GM12874 (cell line): ENCODE data around the gene ITGA1.

Experiments
- TF ChIP-seq, protein P1 (sequence below): IDR thresholded peaks from 2 replicates; pipeline ENCODE4 v1.5.1; 2011; ENCODE audit warnings: low read depth, mild to moderate bottlenecking, control low read depth, low read length, moderate library complexity; ENCODE audit not compliant: insufficient read depth

ITGA1 gene

DNA sequence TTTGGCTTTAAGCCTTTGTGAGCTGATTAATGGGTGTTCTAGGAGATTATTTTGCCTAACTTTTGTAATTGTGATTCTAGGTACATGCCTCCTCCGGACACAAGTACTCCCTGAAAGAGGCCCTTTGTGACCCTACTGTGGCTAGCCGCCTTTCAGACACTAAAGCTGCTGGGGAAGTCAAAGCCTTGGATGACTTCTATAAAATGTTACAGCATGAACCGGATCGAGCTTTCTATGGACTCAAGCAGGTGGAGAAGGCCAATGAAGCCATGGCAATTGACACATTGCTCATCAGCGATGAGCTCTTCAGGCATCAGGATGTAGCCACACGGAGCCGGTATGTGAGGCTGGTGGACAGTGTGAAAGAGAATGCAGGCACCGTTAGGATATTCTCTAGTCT is 13.6 kb downstream of the ITGA1 start:
- TF ChIP-seq, protein P1, sequence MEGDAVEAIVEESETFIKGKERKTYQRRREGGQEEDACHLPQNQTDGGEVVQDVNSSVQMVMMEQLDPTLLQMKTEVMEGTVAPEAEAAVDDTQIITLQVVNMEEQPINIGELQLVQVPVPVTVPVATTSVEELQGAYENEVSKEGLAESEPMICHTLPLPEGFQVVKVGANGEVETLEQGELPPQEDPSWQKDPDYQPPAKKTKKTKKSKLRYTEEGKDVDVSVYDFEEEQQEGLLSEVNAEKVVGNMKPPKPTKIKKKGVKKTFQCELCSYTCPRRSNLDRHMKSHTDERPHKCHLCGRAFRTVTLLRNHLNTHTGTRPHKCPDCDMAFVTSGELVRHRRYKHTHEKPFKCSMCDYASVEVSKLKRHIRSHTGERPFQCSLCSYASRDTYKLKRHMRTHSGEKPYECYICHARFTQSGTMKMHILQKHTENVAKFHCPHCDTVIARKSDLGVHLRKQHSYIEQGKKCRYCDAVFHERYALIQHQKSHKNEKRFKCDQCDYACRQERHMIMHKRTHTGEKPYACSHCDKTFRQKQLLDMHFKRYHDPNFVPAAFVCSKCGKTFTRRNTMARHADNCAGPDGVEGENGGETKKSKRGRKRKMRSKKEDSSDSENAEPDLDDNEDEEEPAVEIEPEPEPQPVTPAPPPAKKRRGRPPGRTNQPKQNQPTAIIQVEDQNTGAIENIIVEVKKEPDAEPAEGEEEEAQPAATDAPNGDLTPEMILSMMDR: no peak

DNA sequence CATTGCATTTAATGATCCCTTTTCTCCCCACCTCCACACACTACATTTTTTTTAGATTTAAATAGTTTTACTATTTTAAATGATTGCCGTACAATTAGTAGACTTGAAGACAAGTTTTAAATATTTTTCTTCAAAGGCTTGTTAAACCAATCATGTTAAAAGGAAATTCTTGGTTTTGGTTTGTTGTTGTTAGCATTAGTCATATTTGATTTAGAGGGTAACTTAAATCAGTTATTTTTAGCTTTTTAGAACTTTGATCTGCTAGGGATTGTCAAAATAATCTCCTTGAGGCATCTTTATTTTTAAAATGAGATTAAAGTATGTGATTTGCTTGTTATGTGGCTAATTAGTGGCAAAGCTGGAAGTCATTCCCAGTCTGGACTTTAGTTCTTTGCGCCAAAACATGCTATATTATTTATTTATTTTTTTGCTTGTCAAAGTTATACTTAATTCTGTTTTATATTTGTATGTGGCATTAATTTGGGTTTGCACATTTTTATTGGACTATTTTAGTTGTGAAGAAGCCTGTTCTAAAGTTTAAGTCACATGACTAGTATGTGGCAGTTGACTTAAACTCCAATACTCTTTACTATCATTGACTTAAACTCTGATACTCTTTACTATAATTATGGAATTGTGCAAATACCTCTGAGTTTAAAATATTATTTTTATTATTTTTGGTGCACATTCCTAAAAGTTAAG is 14.7 kb downstream of the ITGA1 start:
- TF ChIP-seq, protein P1: no peak

DNA sequence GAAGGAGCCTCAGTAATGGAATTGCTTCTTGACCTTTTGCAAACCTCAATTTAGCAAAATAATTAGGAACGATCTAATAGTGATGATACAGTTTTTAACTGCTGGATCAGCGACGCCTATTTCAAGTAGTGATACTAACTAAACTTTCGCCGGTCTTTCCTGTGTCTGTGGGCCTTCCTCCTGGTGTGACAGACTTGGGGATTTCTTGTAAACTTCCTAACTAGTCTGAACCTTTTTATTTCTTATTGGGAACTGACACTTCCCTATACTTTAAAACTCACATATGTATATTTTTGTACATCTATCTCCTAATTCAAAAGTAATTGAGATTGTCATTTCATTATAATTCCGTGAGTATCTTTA is 15.2 kb downstream of the ITGA1 start:
- TF ChIP-seq, protein P1: no peak

DNA sequence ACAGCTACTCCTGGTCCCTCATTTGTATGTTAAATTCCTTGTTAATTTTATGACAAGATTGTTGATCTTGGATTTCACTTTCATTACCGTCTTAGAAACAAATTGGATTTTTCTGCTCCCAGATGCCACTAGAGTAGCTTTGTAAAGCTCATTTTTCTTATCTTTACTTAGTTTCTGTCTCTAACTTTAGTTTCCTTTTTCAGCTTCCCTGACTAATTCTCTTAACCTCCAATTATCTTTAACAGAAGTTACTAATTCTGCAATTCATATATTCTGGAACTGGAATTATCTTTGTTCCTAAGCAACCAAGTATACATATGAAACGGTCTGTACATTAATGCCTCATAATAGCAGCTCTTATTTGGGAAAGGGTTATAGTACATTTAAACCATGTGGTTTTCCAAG is 16.7 kb downstream of the ITGA1 start:
- TF ChIP-seq, protein P1: no peak

DNA sequence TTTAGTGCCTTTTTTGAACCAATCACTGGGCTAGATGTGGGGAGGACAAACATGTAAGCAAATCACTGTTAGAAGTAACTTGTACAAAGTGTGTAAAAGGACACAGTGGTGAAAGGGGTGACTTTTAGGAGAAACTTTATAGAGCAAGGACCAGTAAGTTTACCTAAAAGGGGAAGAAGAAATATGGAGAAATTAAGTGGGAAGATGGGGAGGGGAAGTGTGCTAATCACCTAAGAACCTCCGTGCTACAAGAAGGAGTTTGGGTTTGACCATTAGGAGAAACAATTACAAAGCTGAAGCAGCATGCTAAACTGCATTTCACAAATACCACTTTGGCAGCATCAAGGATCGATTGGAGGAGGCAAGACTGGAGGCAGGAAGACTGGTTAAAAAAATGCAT is 17.3 kb downstream of the ITGA1 start:
- TF ChIP-seq, protein P1: no peak

DNA sequence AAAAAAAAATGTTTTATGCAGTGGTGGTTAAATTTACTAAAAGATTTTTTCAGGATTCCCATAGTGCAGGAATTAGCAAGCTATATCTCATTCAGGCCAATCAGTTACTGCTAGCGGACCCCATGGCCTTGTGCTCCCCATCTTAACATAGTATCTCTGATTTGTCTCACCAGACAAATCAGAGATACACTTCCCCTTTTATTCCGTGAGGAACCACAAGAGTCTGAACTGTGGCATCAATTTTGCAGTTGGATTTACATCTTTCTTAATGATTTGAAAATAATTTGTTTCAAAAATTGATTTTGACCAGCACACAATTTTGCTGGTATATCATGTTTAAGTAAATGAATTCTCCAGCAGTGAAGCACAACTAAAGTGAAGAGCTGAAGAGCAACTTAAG is 17.9 kb downstream of the ITGA1 start:
- TF ChIP-seq, protein P1: no peak

DNA sequence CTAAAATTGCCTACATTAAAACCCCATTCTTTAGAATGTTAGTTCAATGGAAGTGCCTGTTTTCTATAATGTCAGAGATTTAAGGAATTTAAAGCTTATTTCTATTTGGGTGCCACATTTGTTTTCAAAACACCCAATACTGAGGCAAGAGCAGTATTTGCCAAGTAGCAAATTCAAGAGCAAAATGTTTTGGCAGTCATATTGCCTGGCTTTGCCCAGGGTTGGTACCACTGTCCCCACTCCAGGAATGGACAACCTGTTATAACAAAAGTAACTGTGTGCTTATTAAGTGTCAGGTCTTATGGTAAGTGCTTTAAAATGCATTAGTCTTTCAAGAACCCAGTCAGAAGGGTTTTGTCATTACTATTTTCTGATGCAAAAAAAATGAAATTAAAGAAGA is 19.3 kb downstream of the ITGA1 start:
- TF ChIP-seq, protein P1: no peak
